NCI-H2107 treated with DMSO at 0.1 percent for 48 hours (cell line): ENCODE results near the gene WRAP53.

Source experiments
- DNase-seq: peaks from one replicate; lab custom pipeline; 2025; ENCODE audit not compliant: unreplicated experiment; lab: John Stamatoyannopoulos, UW

Gene WRAP53

GRCh38 chr17:7677388-7678067 lies 10.7 kb upstream of the WRAP53 start:
- DNase-seq: no peak

DNA sequence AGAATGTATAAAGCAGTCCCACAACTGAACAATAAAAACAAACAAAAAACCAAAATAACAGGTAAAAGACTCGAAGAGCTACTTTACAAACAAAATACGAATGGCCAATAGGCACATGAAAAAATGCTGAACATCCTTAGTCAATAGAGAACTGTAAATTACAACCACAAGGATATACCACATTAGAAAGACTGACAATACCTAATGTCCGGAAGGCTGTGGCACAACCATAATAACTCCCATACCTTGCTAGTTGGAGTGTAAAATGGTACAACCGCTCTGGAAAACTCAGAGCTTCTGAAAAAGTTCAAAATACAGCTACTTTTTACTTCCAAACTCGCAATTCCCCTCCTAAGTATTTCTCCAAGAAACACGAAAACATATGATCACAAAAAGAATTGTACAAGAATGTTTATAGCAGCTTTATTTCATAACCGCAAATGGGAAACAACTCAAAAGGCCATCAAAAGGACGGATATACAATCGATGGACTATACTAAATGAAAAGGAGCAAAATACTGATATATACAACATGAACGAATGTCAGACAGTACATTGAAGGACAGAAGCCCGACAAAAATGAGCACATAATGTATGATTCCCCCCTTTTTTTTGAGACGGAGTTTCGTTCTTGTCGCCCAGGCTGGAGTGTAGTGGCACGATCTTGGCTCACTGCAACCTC lies 3.3 kb upstream of the WRAP53 start:
- DNase-seq: no peak

GRCh38 chr17:7685533-7686221 lies 2.6 kb upstream of the WRAP53 start:
- DNase-seq: peak; percentile 75

GRCh38 chr17:7686222-7687071 lies 1.8 kb upstream of the WRAP53 start:
- peak; percentile 75 for DNase-seq

DNA sequence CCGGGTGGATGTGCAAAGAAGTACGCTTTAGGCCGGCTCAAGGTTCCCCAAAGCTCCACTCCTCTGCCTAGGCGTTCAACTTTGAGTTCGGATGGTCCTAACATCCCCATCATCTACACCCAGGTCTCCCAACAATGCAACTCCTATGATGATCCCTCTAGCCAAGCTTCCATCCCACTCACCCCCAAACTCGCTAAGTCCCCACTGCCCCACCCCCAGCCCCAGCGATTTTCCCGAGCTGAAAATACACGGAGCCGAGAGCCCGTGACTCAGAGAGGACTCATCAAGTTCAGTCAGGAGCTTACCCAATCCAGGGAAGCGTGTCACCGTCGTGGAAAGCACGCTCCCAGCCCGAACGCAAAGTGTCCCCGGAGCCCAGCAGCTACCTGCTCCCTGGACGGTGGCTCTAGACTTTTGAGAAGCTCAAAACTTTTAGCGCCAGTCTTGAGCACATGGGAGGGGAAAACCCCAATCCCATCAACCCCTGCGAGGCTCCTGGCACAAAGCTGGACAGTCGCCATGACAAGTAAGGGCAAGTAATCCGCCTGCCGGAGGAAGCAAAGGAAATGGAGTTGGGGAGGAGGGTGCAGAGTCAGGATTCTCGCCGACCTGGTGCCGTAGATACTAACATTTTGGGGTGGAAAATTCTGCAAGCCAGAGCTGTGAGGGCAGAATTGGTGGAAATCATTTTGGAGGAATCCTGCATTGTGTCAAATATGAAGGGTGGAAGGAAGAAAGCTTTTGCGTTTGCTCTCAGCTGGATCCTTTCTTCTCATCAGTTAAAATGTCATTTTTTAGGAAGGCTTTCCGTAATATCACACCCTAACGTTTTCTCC lies 987 bp upstream of the WRAP53 start, which contains the start of gene TP53:
TP53 (minus strand) TSS at position 419 of the 836 bp plus-strand sequence. CDS start 10,896 bp downstream, outside the sequence.
- DNase-seq: peak; percentile 58

GRCh38 chr17:7688808-7689316 lies 585 bp downstream of the WRAP53 start:
- DNase-seq: no peak

DNA sequence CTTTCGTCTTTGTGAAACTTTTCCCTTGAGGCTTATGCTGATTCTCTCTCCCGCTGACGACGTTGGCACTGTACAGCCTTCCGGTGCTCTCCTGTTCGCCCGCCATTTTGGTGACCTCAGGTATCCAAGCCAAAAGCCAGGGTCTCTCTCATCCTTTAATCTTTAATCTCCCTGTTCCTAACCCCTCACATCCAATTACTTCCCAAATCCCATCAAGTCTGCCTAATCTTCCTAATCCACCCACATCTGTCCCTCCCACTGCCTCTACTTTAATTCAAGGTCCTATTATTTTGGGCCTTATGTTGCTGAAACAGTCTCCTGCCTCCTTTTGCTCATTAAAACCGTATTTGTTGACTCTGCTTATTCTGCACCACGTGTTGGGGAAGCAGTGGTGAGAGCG lies 7.3 kb downstream of the WRAP53 start:
- DNase-seq: no peak

DNA sequence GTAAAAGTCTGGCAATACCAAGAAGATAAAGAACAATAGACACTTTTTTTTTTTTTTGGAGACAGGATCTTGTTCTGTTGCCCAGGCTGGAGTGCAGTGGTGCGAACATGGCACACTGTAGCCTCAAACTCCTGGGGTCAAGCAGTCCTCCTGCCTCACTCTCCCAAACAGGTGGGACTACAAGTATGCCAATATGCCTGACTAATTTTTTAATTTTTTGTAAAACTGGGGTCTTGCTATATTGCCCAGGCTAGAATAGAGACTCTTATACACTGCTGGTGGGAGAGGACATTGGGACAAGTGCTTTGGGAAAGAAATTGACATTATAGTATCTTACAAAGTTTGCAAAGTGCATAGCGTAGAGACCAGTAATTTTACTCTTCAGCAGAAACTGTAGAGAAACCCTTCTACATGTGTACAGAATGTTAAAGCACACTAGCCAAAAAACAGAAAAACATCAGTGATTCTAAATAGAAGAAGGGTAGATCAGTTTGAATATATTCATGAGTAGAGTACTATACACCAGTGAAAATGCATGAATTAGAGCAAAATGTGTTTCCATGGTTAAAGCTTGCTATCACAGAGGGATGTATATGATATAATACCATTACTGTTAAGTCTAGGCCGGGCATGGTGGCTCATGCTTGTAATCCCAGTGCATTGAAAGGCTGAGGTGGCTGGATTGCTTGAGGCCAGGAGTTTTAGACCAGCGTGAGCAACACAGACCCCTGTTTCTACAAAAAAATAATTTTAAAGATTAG lies 9.7 kb downstream of the WRAP53 start:
- DNase-seq: no peak

DNA sequence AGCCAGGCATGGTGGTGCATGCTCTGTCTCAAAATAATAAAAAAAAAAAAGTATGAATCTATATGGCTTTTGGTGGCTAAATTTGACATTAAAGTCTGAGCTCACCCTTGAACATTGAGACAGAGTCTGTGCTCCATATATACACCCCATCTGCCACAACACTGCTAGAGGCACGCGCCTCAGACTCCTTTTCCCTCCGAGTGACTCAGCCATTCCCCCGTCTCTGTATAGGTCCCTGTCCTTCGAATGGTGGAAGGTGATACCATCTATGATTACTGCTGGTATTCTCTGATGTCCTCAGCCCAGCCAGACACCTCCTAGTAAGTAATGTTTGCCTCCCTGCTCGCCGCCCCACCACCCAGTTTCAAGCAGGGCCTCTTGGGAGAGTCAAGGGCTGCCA lies 12.2 kb downstream of the WRAP53 start:
- DNase-seq: no peak

- DNase-seq: no peak
Observed at GRCh38 chr17:7701681-7702080, 13.4 kb downstream of the WRAP53 start.

GRCh38 chr17:7702776-7703175 lies 14.5 kb downstream of the WRAP53 start:
- DNase-seq: no peak

GRCh38 chr17:7703584-7704479 lies 15.6 kb downstream of the WRAP53 start:
- no peak for DNase-seq

DNA sequence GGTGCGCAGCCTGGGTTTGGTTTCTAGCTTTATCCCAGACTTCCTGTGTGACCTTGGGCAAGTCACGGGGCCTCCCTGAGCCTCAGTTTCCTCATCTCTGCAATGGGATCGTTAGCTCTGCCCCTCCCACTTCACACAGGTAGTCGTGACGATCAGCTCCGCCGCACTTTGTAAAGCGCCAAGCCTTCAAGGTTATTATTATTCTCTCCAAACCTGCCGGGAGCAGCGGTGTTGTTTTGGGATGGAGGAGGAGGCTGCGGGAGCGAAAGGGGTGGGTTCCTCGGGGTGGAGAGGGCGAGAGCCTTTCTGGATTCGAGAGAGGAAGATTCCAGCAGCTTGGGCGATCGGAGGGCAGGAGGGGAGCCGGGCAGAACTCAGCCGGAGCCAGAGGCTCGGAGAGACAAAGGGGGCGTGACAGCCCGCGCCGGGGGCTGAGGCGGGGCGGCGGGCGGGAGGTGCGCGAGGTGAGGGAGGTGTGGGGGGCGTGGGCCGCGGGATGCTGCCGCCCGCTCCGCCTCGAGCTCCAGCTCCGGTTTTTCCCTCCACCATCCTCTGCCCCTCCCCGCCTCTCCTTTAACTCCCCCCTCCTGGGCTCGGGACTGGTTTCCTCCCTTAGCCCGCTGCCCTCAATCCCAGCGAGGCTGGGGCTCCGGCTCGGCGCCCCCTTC lies 16.5 kb downstream of the WRAP53 start, which contains the start of gene EFNB3:
EFNB3 (plus strand) TSS at position 602 of the 668 bp plus-strand sequence. CDS start 397 bp downstream, outside the sequence.
- DNase-seq: no peak

GRCh38 chr17:7705269-7706255 lies 17.3 kb downstream of the WRAP53 start:
- no peak for DNase-seq

DNA sequence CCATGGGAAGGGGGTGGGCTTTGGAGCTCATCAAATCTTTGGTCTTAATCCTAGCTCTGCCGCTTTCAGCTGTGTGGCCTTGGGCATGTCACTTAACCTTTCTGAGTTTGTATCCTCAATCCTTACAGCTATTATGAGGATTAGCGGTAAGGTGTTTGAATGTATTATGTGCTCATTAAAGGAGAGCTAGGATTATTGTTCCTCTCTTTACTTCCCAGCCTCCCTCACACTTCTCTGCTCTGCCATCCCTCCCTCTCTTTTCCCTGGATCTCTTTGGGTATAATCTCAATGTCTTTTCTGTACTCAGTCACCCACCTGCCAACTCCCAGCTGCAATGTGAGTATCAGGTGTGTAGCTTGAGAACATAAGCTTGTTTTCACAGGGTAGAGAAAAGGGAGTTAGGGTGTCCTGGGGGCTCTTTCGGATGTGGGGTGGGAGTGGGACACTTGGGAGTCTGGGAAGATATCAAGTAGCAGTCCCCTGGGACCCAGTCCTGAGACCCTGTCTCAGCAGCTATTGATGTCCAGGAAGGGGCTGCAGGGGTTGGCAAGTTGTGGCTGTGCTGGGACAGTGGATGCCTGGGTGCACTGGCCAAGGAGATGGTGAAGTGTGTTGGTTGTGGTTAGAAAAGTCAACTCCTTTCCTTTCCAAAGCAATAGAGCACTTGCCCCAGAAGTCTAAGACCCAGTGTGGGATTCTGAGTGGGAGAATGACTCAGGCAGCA lies 18.5 kb downstream of the WRAP53 start:
- no peak for DNase-seq

DNA sequence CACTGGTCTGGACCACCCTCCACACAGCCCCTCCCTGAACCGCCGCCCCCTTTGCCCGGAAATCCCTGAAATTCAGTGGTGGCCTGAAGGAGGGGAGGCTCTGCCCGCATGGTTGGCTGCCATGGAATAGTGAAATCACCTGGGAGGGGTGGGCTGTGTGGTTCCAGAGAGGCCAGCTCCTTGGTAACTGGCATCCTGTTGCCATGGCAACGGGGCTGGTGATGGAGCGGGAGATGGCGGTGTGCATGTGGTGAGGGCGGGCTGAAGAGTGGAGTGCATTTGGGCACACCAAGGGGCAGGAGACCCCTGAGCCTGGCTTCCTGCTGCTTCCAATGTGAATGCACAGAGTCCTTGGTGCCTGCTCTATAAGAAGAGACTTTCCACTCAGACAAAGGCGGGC lies 19.2 kb downstream of the WRAP53 start:
- no peak for DNase-seq
